Neural progenitor cell (in vitro differentiated cells): ENCODE results near the gene DLX1. TPM values are rescaled to one million over a fixed set of nuclear protein-coding genes. Genes with fewer than 3 reads are reported as not detected.

Experiments used
- DNase-seq: peaks from one replicate; pipeline ENCODE4 v3.0.0-alpha.2; 2016; ENCODE audit warnings: low spot score
- H2AFZ ChIP-seq: fragments of 200-600 bp; sonication (generic); replicated peaks from 2 replicates; pipeline ENCODE4 v1.6.1; 2016; ENCODE audit warnings: antibody characterized with exemption
- H3F3A ChIP-seq: fragments of 200-600 bp; sonication (generic); 2 replicates; pipeline ENCODE4 v1.6.1; 2016; ENCODE audit warnings: antibody characterized with exemption, low read depth
- H3K27ac ChIP-seq: fragments of 200-600 bp; sonication (generic); 2 replicates; pipeline ENCODE4 v1.5.1; 2016; ENCODE audit warnings: mild to moderate bottlenecking
- H3K27me3 ChIP-seq: fragments of 200-600 bp; sonication (generic); 2 replicates; pipeline ENCODE4 v1.6.1; 2016; ENCODE audit warnings: mild to moderate bottlenecking, moderate library complexity
- H3K36me3 ChIP-seq: fragments of 200-600 bp; sonication (generic); 2 replicates; pipeline ENCODE4 v1.5.1; 2016
- H3K4me1 ChIP-seq: fragments of 200-600 bp; sonication (generic); 2 replicates; pipeline ENCODE4 v1.6.1; 2016; ENCODE audit warnings: mixed run types
- H3K4me2 ChIP-seq: fragments of 200-600 bp; sonication (generic); 2 replicates; pipeline ENCODE4 v1.6.1; 2016
- H3K4me3 ChIP-seq: fragments of 200-600 bp; sonication (generic); 2 replicates; pipeline ENCODE4 v1.5.1; 2016
- H3K79me2 ChIP-seq: fragments of 200-600 bp; sonication (generic); 2 replicates; pipeline ENCODE4 v1.6.1; 2016; ENCODE audit warnings: low read depth
- H3K9ac ChIP-seq: fragments of 200-600 bp; sonication (generic); 2 replicates; pipeline ENCODE4 v1.6.1; 2016
- H3K9me3 ChIP-seq: fragments of 200-600 bp; sonication (generic); 2 replicates; pipeline ENCODE4 v1.5.1; 2016; ENCODE audit warnings: low read depth
- H4K20me1 ChIP-seq: fragments of 200-600 bp; sonication (generic); 2 replicates; pipeline ENCODE4 v1.6.1; 2016; ENCODE audit warnings: low read depth
- H3K27ac Mint-ChIP-seq: 3 replicates; pipeline ENCODE4 v1.8.0; 2021; ENCODE audit warnings: mixed read lengths
- H3K27me3 Mint-ChIP-seq: 2 replicates; pipeline ENCODE4 v1.8.0; 2022; ENCODE audit warnings: low read depth, mild to moderate bottlenecking, inconsistent platforms, moderate library complexity, mixed read lengths; ENCODE audit not compliant: insufficient read depth
- H3K36me3 Mint-ChIP-seq: 3 replicates; pipeline ENCODE4 v1.8.0; 2021; ENCODE audit warnings: mixed read lengths
- H3K4me1 Mint-ChIP-seq: 3 replicates; pipeline ENCODE4 v1.8.0; 2021; ENCODE audit warnings: mixed read lengths
- H3K4me3 Mint-ChIP-seq: 3 replicates; pipeline ENCODE4 v1.8.0; 2021; ENCODE audit warnings: mild to moderate bottlenecking, moderate library complexity, mixed read lengths
- H3K9me3 Mint-ChIP-seq: 3 replicates; pipeline ENCODE4 v1.8.0; 2020; ENCODE audit warnings: mixed read lengths
- EZH2 ChIP-seq: fragments of 200-600 bp; sonication (generic); IDR thresholded peaks from 2 replicates; pipeline ENCODE4 v1.6.1; 2017; ENCODE audit warnings: antibody characterized with exemption, mild to moderate bottlenecking, moderate library complexity
- EZH2phosphoT487 ChIP-seq: fragments of 200-600 bp; sonication (generic); IDR thresholded peaks from 2 replicates; pipeline ENCODE4 v1.6.1; 2017; ENCODE audit warnings: antibody characterized with exemption
- total RNA-seq: library from RNA; depleted of rRNA; stranded (reverse); fragments of >200 nt; gene quantifications from 2 replicates; pipeline ENCODE4 v1.2.3, GENCODE V29; 2015; ENCODE audit warnings: low replicate concordance
- TF ChIP-seq, protein P1 (sequence below): fragments of 200-600 bp; sonication (generic); IDR thresholded peaks from 2 replicates; pipeline ENCODE4 v1.5.1; 2017; ENCODE audit warnings: antibody characterized with exemption, mild to moderate bottlenecking

The DLX1 gene
- total RNA-seq, 1 donor from 2014 or later: not detected

GRCh38 chr2:172099472-172100079 lies 14.3 kb downstream of the DLX1 start:
- Histone ChIP-seq H3K9ac (no peak overlapping the region), H3K36me3 (no peaks in the 10 kb centered on the region), H3K9me3 (no peaks in the 10 kb centered on the region), H3K79me2 (no peaks in the 10 kb centered on the region), H3K4me1 (peaks cover 61% of the 10 kb centered on the region), H2AFZ (no peak overlapping the region), H3K4me2 (peak overlapping the region; percentile 80), H4K20me1 (peaks cover 84% of the 10 kb centered on the region), H3F3A (peaks cover 77% of the 10 kb centered on the region), H3K4me3 (peak overlapping the region; percentile 54), H3K27me3 (peaks cover 100% of the 10 kb centered on the region), H3K27ac (no peak overlapping the region)
- no peak for DNase-seq
- Mint-ChIP-seq H3K4me3 (peak overlapping the region; percentile 58), H3K27ac (no peak overlapping the region), H3K36me3 (no peaks in the 10 kb centered on the region), H3K9me3 (no peaks in the 10 kb centered on the region), H3K4me1 (peaks cover 52% of the 10 kb centered on the region), H3K27me3 (peaks cover 78% of the 10 kb centered on the region)
- TF ChIP-seq EZH2phosphoT487 (no peak), EZH2 (no peak)
- TF ChIP-seq, protein P1, sequence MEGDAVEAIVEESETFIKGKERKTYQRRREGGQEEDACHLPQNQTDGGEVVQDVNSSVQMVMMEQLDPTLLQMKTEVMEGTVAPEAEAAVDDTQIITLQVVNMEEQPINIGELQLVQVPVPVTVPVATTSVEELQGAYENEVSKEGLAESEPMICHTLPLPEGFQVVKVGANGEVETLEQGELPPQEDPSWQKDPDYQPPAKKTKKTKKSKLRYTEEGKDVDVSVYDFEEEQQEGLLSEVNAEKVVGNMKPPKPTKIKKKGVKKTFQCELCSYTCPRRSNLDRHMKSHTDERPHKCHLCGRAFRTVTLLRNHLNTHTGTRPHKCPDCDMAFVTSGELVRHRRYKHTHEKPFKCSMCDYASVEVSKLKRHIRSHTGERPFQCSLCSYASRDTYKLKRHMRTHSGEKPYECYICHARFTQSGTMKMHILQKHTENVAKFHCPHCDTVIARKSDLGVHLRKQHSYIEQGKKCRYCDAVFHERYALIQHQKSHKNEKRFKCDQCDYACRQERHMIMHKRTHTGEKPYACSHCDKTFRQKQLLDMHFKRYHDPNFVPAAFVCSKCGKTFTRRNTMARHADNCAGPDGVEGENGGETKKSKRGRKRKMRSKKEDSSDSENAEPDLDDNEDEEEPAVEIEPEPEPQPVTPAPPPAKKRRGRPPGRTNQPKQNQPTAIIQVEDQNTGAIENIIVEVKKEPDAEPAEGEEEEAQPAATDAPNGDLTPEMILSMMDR: no peak

- Histone ChIP-seq H3K27ac (no peak overlapping the region), H3K9ac (no peak overlapping the region), H3K27me3 (peaks cover 100% of the 10 kb centered on the region), H3K79me2 (no peaks in the 10 kb centered on the region), H3K4me1 (peaks cover 55% of the 10 kb centered on the region), H3K4me2 (peak overlapping the region; percentile 80), H3K9me3 (no peaks in the 10 kb centered on the region), H3F3A (peaks cover 71% of the 10 kb centered on the region), H3K36me3 (no peaks in the 10 kb centered on the region), H4K20me1 (peaks cover 77% of the 10 kb centered on the region), H2AFZ (peak overlapping the region; percentile 16), H3K4me3 (peak overlapping the region; percentile 54)
- Mint-ChIP-seq H3K27ac (no peak overlapping the region), H3K9me3 (no peaks in the 10 kb centered on the region), H3K27me3 (peaks cover 79% of the 10 kb centered on the region), H3K4me3 (peak overlapping the region; percentile 85), H3K36me3 (no peaks in the 10 kb centered on the region), H3K4me1 (peaks cover 49% of the 10 kb centered on the region)
- TF ChIP-seq, protein P1: no peak
- peak; percentile 92 for TF ChIP-seq EZH2phosphoT487
- peak; percentile 86 for TF ChIP-seq EZH2
- DNase-seq: peak; percentile 64
These were observed 15.0 kb downstream of the DLX1 start for GRCh38 chr2:172100080-172100934.

DNA sequence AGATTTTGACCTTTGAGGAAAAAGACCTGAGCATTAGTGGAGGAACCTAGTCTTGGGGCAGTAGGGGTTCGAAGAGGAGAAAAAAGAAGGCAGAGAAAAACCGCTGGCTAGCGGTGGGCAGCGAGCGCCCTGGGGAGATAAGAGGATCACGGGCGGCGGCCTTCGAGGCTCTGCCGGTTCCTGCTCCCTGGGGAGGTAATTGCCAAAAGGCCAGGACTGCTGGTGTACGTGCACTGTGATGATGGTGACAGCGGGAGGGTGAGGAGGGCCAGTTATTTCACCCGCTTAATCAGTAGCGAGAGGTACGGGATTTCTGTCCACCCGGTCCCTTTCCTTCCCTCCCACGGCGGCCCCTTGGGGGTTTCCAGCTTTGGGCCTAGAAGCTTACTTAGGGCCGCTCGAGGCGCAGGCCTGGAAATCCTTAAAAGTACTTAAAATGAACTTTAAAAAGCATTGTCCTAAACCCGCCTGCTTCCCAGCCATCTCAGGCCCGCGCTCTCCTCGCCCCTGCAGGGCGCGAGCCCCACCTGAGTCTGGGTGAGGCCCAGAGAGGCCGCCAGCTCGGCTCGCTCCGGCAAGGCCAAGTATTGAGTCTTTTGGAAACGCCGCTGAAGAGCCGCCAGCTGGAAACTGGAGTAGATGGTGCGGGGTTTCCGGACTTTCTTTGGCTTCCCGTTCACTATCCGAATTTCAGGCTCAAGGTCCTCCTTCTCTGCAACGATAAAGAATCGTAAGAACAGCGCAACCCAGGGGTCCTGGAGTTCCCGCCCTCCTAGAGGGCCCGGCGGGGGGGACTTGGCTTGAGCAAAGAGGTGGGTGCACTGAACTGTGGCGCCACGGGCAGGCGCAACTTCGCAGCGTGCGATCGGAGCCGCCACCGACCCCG lies 15.9 kb downstream of the DLX1 start:
- Histone ChIP-seq H4K20me1 (peaks cover 70% of the 10 kb centered on the region), H3K79me2 (no peaks in the 10 kb centered on the region), H3K4me2 (peak overlapping the region; percentile 80), H3K27ac (no peak overlapping the region), H3F3A (peaks cover 71% of the 10 kb centered on the region), H3K36me3 (no peaks in the 10 kb centered on the region), H2AFZ (no peak overlapping the region), H3K4me3 (peak overlapping the region; percentile 54), H3K4me1 (peaks cover 53% of the 10 kb centered on the region), H3K9me3 (no peaks in the 10 kb centered on the region), H3K27me3 (peaks cover 100% of the 10 kb centered on the region), H3K9ac (no peak overlapping the region)
- Mint-ChIP-seq H3K36me3 (no peaks in the 10 kb centered on the region), H3K9me3 (no peaks in the 10 kb centered on the region), H3K27ac (no peak overlapping the region), H3K4me1 (peaks cover 48% of the 10 kb centered on the region), H3K4me3 (peak overlapping the region; percentile 85), H3K27me3 (peaks cover 79% of the 10 kb centered on the region)
- TF ChIP-seq, protein P1: no peak
- TF ChIP-seq EZH2 (peak; percentile 95), EZH2phosphoT487 (peak; percentile 58)
- peak; percentile 54 for DNase-seq
